Effector memory CD8-positive, alpha-beta T cell (primary cell): ENCODE measurements around the gene SLC2A14.
A peak's percentile ranks its signal among the peaks of the same experiment; 100 is the strongest.
"Not testable (repeated sequence)": the region's sequence is repeated elsewhere in the genome, so short reads cannot be mapped to it uniquely, and the experiment has no call there.

Experiments used
- ATAC-seq: fragments of 150-1000 bp; cut with Tn5 transposase; replicated peaks from 2 replicates; pipeline ENCODE4 v1.10.0; 2021; ENCODE audit warnings: mild to moderate bottlenecking, moderate library complexity
- DNase-seq, 3 experiments: peaks; one replicate each; pipeline ENCODE4 v3.0.0; 2021
- H3K27ac Mint-ChIP-seq, 2 donors: one replicate each; pipeline ENCODE4 v1.8.0; 2022; ENCODE audit warnings: mild to moderate bottlenecking in 2 of 2, mixed read lengths in 2 of 2, moderate library complexity in 2 of 2
- H3K27me3 Mint-ChIP-seq, 2 donors: one replicate each; pipeline ENCODE4 v1.8.0; 2022; ENCODE audit warnings: mixed read lengths in 2 of 2
- H3K36me3 Mint-ChIP-seq: one replicate; pipeline ENCODE4 v1.8.0; 2022; ENCODE audit warnings: mild to moderate bottlenecking, moderate library complexity, mixed read lengths; ENCODE audit not compliant: insufficient read depth
- H3K4me1 Mint-ChIP-seq, 2 donors: one replicate each; pipeline ENCODE4 v1.8.0; 2022; ENCODE audit warnings: low read depth in 2 of 2, mixed read lengths in 2 of 2
- H3K4me3 Mint-ChIP-seq, 2 donors: one replicate each; pipeline ENCODE4 v1.8.0; 2022; ENCODE audit warnings: mild to moderate bottlenecking in 2 of 2, mixed read lengths in 2 of 2, moderate library complexity in 2 of 2
- H3K9me3 Mint-ChIP-seq, 2 donors: one replicate each; pipeline ENCODE4 v1.8.0; 2022; ENCODE audit warnings: mixed read lengths in 2 of 2

The SLC2A14 gene

DNA sequence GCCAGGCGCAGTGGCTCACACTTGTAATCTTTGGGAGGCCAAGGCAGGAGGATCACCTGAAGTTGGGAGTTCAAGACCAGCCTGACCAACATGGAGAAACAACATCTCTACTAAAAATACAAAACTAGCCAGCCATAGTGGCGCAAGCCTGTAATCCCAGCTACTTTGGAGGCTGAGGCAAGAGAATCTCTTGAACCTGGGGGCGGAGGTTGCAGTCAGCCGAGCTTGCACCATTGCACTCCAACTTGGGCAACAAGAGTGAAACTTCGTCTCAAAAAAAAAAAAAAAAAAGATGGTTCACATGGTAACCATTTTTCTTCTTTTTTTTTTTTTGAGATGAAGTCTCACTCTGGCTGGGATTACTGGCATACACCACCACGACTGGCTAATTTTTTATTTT, 35.3 kb downstream of the SLC2A14 start:
- DNase-seq, result no peak
- H3K27ac Mint-ChIP-seq, result no peak overlapping the region
- H3K36me3 Mint-ChIP-seq, result no peaks in the 10 kb centered on the region
- ATAC-seq, result no peak
- H3K9me3 Mint-ChIP-seq, result no peaks in the 10 kb centered on the region
- H3K27me3 Mint-ChIP-seq, result peaks cover 5 to 26% of the 10 kb centered on the region in 2 donors
- no peaks in the 10 kb centered on the region for H3K4me1 Mint-ChIP-seq
- H3K4me3 Mint-ChIP-seq, result no peak overlapping the region

DNA sequence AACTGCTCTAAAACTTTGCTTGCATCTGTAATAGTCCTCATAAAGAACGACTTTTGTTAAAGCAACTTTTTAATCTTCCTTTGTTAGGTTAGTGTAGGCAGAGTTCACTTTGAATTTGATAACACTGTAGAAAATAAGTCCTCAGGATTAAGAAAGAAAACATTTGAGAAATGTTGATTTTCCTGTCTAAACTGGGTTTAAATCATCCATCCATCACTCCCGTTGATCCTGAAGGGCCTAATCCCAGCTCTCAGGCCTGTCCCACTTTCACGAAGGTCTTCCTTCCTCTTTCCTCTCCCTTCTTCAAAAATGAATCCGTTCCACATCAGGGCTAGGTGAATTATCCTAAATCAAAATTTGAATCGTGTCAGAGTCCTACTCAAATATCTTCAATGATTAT, 36.9 kb downstream of the SLC2A14 start:
- Mint-ChIP-seq H3K36me3 (no peaks in the 10 kb centered on the region), H3K9me3 (no peaks in the 10 kb centered on the region), H3K27ac (no peak overlapping the region), H3K4me3 (no peak overlapping the region), H3K4me1 (no peaks in the 10 kb centered on the region), H3K27me3 (peaks cover 6 to 17% of the 10 kb centered on the region in 2 donors)
- ATAC-seq (no peak), DNase-seq (no peak)

GRCh38 chr12:7835116-7835515, 37.6 kb downstream of the SLC2A14 start:
- Mint-ChIP-seq H3K36me3 (no peaks in the 10 kb centered on the region), H3K4me1 (no peaks in the 10 kb centered on the region), H3K9me3 (no peaks in the 10 kb centered on the region), H3K4me3 (no peak overlapping the region), H3K27ac (no peak overlapping the region), H3K27me3 (peaks cover 6 to 17% of the 10 kb centered on the region in 2 donors)
- ATAC-seq (no peak), DNase-seq (no peak)

DNA sequence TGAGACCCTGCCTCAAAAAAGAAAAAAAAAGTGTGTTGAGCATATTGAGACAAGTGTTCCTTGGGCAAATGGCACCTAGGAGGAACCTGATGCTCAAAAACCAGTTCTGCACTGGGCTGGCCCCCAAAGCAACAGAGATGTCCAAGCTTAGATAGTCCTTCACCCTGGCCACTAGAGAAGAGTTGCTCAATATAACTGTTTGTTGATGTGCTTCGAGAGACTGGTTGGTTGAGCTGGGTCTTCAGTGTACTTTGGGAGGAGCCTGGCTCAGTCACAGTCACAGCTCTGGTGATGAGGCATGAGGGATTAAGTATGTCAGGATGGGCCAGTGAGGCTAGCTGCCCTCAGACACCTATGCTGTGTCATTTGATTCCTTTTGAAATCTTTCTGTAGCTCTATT, 38.0 kb downstream of the SLC2A14 start:
- no peaks in the 10 kb centered on the region for H3K36me3 Mint-ChIP-seq
- ATAC-seq (no peak), DNase-seq (no peak)
- H3K27ac Mint-ChIP-seq, result no peak overlapping the region
- H3K4me1 Mint-ChIP-seq, result no peaks in the 10 kb centered on the region
- H3K27me3 Mint-ChIP-seq, result peaks cover 6 to 17% of the 10 kb centered on the region in 2 donors
- H3K9me3 Mint-ChIP-seq, result no peaks in the 10 kb centered on the region
- H3K4me3 Mint-ChIP-seq, result no peak overlapping the region

DNA sequence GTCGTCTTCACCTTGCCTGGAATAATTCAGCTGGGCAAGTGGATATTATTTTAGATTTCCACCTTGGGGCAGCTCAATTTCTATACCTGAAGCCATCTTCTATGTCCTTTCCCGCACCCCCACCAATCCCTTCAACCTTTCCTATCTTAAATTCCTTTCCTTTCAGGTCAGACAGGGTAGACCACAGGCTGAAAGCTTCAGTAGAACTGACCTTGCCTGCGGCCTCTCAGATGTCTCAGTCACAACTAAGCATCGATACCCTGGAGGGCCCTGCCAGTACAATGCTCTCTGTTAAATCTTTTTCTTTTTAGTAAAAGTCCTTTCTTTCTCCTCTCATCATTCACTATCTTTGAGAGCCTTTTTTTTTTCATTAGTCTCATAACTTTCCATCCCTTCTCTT, 38.9 kb downstream of the SLC2A14 start:
- Mint-ChIP-seq H3K4me1 (no peaks in the 10 kb centered on the region), H3K36me3 (no peaks in the 10 kb centered on the region), H3K4me3 (no peak overlapping the region), H3K9me3 (no peaks in the 10 kb centered on the region), H3K27ac (no peak overlapping the region), H3K27me3 (peaks cover 6 to 17% of the 10 kb centered on the region in 2 donors)
- DNase-seq (no peak), ATAC-seq (no peak)

DNA sequence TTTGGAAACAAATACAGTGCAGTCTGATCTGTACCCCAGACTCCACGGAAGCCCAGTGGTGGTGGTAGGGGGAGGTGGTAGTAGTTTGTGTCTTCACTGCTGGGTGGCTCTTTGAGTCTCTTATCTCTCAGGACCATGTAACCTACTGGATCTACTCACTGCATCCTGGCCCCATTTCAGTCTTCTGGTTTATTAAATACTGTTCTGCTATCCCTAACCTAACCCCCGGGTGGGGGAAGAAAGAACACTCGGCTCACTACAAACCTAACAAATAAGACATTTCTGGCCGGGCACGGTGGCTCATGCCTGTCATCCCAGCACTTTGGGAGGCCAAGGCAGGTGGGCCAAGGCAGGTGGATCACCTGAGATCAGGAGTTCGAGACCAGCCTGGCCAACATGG, 39.5 kb downstream of the SLC2A14 start:
- not testable (repeated sequence) for H3K4me3 Mint-ChIP-seq, H3K9me3 Mint-ChIP-seq, H3K36me3 Mint-ChIP-seq, H3K27ac Mint-ChIP-seq, ATAC-seq, H3K4me1 Mint-ChIP-seq, DNase-seq
- peaks cover 6 to 14% of the 10 kb centered on the region in 2 donors for H3K27me3 Mint-ChIP-seq

- Mint-ChIP-seq H3K9me3 (no peaks in the 10 kb centered on the region), H3K36me3 (peaks cover 5% of the 10 kb centered on the region)
- ATAC-seq, result peak; percentile 69
Observed at GRCh38 chr12:7832059-7832696, 40.5 kb downstream of the SLC2A14 start.

GRCh38 chr12:7829737-7830136, 43.0 kb downstream of the SLC2A14 start:
- H3K36me3 Mint-ChIP-seq, H3K9me3 Mint-ChIP-seq, ATAC-seq, DNase-seq, H3K27ac Mint-ChIP-seq, H3K4me1 Mint-ChIP-seq, H3K4me3 Mint-ChIP-seq: not testable (repeated sequence)
- peaks cover 6 to 11% of the 10 kb centered on the region in 2 donors for H3K27me3 Mint-ChIP-seq

More at GRCh38 chr12:7832059-7832696, 40.5 kb downstream of the SLC2A14 start:
- Mint-ChIP-seq H3K4me3 (no peak overlapping the region), H3K27ac (peak overlapping the region in 1 of 2 donors; percentile 52), H3K4me1 (no peaks in the 10 kb centered on the region), H3K27me3 (peaks cover 6 to 11% of the 10 kb centered on the region in 2 donors)
- DNase-seq, result peak in 2 of 3 experiments; percentile 6 to 8

GRCh38 chr12:7825754-7826153, 47.0 kb downstream of the SLC2A14 start:
- H3K9me3 Mint-ChIP-seq, H3K36me3 Mint-ChIP-seq, DNase-seq, H3K4me1 Mint-ChIP-seq, H3K4me3 Mint-ChIP-seq, H3K27ac Mint-ChIP-seq, ATAC-seq, H3K27me3 Mint-ChIP-seq: not testable (repeated sequence)

DNA sequence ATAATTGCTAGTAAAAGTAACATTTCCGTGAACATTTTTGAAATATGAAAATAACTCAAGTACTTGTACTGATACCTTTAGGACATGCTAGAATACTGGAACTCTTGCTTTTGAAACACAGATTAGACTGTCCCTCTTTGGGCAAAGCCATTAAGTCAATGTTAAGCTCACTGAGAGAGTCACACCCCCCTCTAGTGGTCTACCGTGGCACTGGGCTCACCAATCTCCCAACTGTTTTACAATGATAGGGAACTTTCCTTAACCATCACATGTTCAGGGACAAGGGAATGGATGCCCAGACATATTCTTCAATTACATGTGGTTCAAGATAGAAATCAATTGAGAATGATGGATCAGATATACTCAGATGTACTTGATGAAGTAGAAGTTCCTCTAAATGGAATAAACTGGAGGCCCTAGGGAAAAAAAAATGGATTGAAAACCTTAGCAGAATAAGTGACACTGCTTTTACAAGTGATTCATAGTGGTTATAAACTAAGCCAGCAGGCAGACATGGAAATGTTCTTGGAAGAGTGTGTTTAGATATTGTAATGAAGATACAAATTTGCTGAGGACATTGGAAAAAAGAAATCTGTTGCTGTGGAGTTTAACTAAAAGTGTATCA, 65.7 kb downstream of the SLC2A14 start:
- no peaks in the 10 kb centered on the region for H3K4me1 Mint-ChIP-seq
- H3K36me3 Mint-ChIP-seq, result peaks cover 3% of the 10 kb centered on the region
- H3K27ac Mint-ChIP-seq, result no peak overlapping the region
- peaks cover 6 to 8% of the 10 kb centered on the region in 2 donors for H3K27me3 Mint-ChIP-seq
- H3K4me3 Mint-ChIP-seq, result no peak overlapping the region
- ATAC-seq, result peak; percentile 57
- H3K9me3 Mint-ChIP-seq, result no peaks in the 10 kb centered on the region
- DNase-seq, result peak; percentile 48 to 67 (median 50)

DNA sequence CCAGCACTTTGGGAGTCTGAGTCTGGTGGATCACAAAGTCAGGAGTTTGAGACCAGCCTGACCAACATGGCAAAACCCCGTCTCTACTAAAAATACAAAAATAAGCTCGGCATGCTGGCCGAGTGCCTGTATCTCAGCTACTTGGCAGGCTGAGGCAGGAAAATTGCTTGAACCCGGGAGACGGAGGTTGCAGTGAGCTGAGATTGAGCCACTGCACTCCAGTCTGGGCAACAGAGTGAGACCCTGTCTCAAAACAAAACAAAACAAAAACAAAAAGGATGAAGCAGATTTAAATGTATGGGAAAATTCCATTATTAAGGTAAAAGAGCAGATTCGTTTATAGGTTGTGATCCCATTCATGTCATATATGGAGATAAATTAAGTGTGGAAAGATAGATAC, 66.4 kb downstream of the SLC2A14 start:
- not testable (repeated sequence) for H3K4me3 Mint-ChIP-seq, H3K27me3 Mint-ChIP-seq, H3K4me1 Mint-ChIP-seq, ATAC-seq, H3K27ac Mint-ChIP-seq, H3K36me3 Mint-ChIP-seq, H3K9me3 Mint-ChIP-seq, DNase-seq

GRCh38 chr12:7801460-7801859, 71.3 kb downstream of the SLC2A14 start:
- H3K27me3 Mint-ChIP-seq, result no peaks in the 10 kb centered on the region
- no peak overlapping the region for H3K4me3 Mint-ChIP-seq
- H3K27ac Mint-ChIP-seq, result no peak overlapping the region
- H3K36me3 Mint-ChIP-seq, result no peaks in the 10 kb centered on the region
- ATAC-seq, result no peak
- H3K4me1 Mint-ChIP-seq, result no peaks in the 10 kb centered on the region
- no peaks in the 10 kb centered on the region for H3K9me3 Mint-ChIP-seq
- no peak for DNase-seq

DNA sequence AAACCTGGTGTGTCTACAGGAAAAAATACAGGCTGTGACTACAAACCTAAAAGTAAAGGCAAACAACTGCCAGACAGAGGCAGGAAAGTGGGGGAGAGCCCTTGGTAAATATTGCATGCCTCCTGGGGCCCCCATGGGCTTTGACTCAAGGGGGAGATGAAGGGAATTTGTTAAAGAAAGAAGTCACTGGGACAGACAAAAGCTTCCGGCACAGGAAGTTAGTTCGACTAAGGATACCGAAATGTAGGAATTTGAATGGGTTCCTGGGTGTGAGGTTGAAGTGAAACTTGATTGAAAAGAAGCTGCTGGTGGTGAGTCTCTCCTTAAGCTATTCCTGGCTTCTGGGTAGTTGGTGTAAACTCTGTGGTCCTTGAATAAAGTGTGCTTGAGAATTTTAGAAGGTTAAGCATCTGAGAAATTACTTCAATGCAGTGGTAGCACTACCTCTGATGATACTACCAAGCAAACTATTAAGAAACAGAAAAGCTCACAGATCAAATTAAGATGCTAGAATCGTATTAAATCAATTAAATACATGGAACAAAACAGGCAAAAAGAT, 73.9 kb downstream of the SLC2A14 start:
- not testable (repeated sequence) for H3K4me1 Mint-ChIP-seq, H3K27me3 Mint-ChIP-seq, ATAC-seq

More for the DNA sequence above, 73.9 kb downstream of the SLC2A14 start:
- H3K27ac Mint-ChIP-seq, H3K4me3 Mint-ChIP-seq, DNase-seq, H3K36me3 Mint-ChIP-seq, H3K9me3 Mint-ChIP-seq: not testable (repeated sequence)
